Vagina (tissue), 2 donors: Measurements from ENCODE around the gene TMEM178B.

Experiments
- POLR2A ChIP-seq, 2 donors: fragments of 450-650 bp; IDR thresholded peaks; one replicate each; pipeline ENCODE4 v1.6.1; 2017; ENCODE audit warnings: antibody characterized with exemption in 2 of 2, mild to moderate bottlenecking in 2 of 2, moderate library complexity in 2 of 2
- TF ChIP-seq, protein P1 (sequence below), 3 experiments: fragments of 450-650 bp in 2 of 3; fragments of 200-600 bp in 1 of 3; sonication (generic) in 1 of 3; IDR thresholded peaks; one replicate each; pipeline ENCODE4 v1.5.1; 2017 to 2019; ENCODE audit warnings: antibody characterized with exemption in 3 of 3, mild to moderate bottlenecking in 2 of 3, moderate library complexity in 2 of 3

DNA sequence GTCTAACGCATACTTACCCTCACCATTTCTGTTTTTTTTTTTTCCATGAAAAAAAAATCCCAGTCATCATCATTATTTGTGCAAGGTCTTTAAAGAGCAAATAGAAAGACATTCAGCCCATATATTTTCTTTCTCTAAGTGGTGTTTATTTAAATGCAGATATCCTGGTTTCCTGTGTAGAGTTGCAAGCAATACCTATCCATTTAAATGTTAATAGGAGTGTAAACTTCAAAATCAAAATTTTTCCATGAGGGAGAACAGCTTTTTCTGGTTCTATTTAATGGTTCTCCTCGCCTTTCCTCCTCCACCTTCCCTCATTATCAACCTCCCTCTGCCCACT, 357.2 kb downstream of the TMEM178B start:
- TF ChIP-seq, protein P1, sequence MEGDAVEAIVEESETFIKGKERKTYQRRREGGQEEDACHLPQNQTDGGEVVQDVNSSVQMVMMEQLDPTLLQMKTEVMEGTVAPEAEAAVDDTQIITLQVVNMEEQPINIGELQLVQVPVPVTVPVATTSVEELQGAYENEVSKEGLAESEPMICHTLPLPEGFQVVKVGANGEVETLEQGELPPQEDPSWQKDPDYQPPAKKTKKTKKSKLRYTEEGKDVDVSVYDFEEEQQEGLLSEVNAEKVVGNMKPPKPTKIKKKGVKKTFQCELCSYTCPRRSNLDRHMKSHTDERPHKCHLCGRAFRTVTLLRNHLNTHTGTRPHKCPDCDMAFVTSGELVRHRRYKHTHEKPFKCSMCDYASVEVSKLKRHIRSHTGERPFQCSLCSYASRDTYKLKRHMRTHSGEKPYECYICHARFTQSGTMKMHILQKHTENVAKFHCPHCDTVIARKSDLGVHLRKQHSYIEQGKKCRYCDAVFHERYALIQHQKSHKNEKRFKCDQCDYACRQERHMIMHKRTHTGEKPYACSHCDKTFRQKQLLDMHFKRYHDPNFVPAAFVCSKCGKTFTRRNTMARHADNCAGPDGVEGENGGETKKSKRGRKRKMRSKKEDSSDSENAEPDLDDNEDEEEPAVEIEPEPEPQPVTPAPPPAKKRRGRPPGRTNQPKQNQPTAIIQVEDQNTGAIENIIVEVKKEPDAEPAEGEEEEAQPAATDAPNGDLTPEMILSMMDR (IDR thresholded peaks at IDR 0.05): no peak
- no peak for TF ChIP-seq POLR2A (IDR thresholded peaks at IDR 0.05)
